ENCODE results near the gene FLOT2.
"Not testable (repeated sequence)": the region's sequence is repeated elsewhere in the genome, so short reads cannot be mapped to it uniquely, and the experiment has no call there.

Gene FLOT2

GRCh38 chr17:28873839-28874238, 23.7 kb downstream of the FLOT2 start:
- DNase-seq (ENCODE audit: low read depth), result no peak

GRCh38 chr17:28871056-28871579, 26.4 kb downstream of the FLOT2 start:
- DNase-seq (ENCODE audit: low read depth), result no peak

- no peak for DNase-seq (ENCODE audit: low read depth)
Measured at GRCh38 chr17:28867276-28867675, 30.3 kb downstream of the FLOT2 start.

GRCh38 chr17:28865946-28866752, 31.4 kb downstream of the FLOT2 start:
- no peak for DNase-seq (ENCODE audit: low read depth)

GRCh38 chr17:28864991-28865849, 32.3 kb downstream of the FLOT2 start:
- no peak for DNase-seq (ENCODE audit: low read depth)

GRCh38 chr17:28863953-28864352, 33.6 kb downstream of the FLOT2 start:
- DNase-seq (ENCODE audit: low read depth), result no peak

GRCh38 chr17:28862561-28862960, 35.0 kb downstream of the FLOT2 start:
- no peak for DNase-seq (ENCODE audit: low read depth)

GRCh38 chr17:28861393-28862203, 35.9 kb downstream of the FLOT2 start:
- no peak for DNase-seq (ENCODE audit: low read depth)

- no peak for DNase-seq (ENCODE audit: low read depth)
Measured at GRCh38 chr17:28860363-28860808, 37.1 kb downstream of the FLOT2 start.

GRCh38 chr17:28858801-28859355, 38.7 kb downstream of the FLOT2 start:
- no peak for DNase-seq (ENCODE audit: low read depth)

- no peak for DNase-seq (ENCODE audit: low read depth)
Measured at GRCh38 chr17:28857905-28858800, 39.4 kb downstream of the FLOT2 start.

GRCh38 chr17:28856028-28856574, 41.4 kb downstream of the FLOT2 start:
- DNase-seq (ENCODE audit: low read depth), result no peak

- no peak for DNase-seq (ENCODE audit: low read depth)
Measured at GRCh38 chr17:28855336-28855679, 42.2 kb downstream of the FLOT2 start.

- peak; percentile 81 for DNase-seq (ENCODE audit: low read depth)
Measured at GRCh38 chr17:28854457-28855335, 42.8 kb downstream of the FLOT2 start, which contains the start of gene ERAL1. Gene ERAL1 (plus strand): TSS chr17:28855016. CDS start chr17:28855035, 19 bp downstream.

- DNase-seq (ENCODE audit: low read depth), result no peak
Measured at GRCh38 chr17:28853295-28853694, 44.2 kb downstream of the FLOT2 start.

- DNase-seq (ENCODE audit: low read depth), result no peak
Measured at GRCh38 chr17:28849281-28849680, 48.3 kb downstream of the FLOT2 start.

GRCh38 chr17:28848667-28849066, 48.9 kb downstream of the FLOT2 start:
- DNase-seq (ENCODE audit: low read depth), result not testable (repeated sequence)

- DNase-seq (ENCODE audit: low read depth), result not testable (repeated sequence)
Measured at GRCh38 chr17:28846699-28847098, 50.8 kb downstream of the FLOT2 start.

GRCh38 chr17:28846231-28846630, 51.3 kb downstream of the FLOT2 start:
- DNase-seq (ENCODE audit: low read depth), result no peak
